ENCODE measurements around the gene AQP1. TPM values are rescaled to one million over a fixed set of nuclear protein-coding genes. Genes with fewer than 3 reads are reported as not detected.

Gene AQP1
- total RNA-seq, 2 experiments from 2014 or later = 0.23 TPM; not detected in 1

DNA sequence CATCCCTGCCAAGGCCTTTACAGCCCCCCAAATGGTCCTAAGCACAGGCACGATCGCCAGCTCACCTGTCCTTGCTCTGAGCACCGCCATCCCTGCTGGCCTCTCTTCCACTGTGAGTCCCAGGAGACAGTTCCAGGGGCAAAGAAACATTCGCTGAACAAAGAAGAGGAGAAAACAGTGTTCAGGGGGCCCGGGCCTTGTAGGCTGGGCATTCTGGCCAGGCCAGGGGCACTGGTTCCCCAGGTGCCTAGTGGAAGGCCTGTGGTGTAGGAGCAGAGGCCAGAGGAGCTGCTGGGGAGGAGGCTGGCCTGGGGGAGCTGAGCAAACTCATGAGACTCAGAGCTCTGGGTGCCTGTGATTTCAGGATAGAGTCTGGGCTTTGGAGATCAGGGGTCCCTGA, 22.6 kb downstream of the AQP1 start:
- H3K4me3 Mint-ChIP-seq = no peak overlapping the region
- CTCF ChIA-PET = interaction anchor here (1.0 kb wide), 1 partner anchor 189 kb away, joined by 4 read pairs; no protein-coding TSS in a partner anchor
- no peak for ATAC-seq

DNA sequence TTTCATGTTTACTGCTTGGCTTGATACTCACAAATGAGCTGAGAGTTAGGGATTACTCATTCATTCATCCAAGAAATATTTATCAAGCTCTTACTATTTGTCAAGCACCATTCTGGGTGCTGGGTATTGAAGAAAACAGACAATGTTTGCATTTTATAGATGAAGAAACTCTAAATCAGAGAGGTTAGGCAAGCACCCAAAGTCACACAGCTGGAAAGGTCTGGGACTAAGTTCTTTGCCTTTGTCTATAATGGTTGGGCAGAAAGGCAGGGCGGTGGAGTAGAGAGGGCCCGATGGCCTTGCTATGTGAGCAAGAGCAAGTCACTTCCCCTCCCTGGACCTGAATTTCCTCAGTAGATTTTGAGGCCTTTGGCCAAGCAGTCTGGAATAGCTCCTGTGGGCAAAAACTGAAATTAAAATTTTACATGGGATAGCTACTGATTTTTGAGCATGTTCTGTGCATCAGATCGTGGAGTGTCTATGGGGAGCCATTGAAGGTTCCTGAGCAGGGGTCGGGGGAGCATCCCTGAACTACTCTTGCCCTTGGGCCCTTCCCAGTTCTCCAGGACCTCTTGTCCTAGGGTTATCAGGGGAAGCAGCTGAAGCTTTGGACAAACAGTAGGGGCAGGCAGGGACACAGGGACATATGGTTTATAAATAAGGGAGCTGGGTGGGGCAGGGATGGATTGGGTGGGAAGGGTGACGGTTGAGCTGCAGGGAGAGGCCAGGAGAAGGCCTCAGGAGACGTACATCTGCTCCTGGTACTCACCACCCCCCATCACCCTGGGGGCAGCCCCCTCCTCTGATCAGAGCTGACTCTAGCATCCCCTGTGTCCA, 23.3 kb downstream of the AQP1 start:
- no peak overlapping the region for H3K27ac Mint-ChIP-seq
- ATAC-seq = no peak
- no peak for DNase-seq
- ChIA-PET POLR2A (no interaction called here), CTCF (no interaction called here)
- H3K9me3 Mint-ChIP-seq (ENCODE audit: insufficient read depth) = no peaks in the 10 kb centered on the region
- peaks cover 12% of the 10 kb centered on the region for H3K27me3 Mint-ChIP-seq (ENCODE audit: low read depth)
- no peak overlapping the region for H3K4me3 Mint-ChIP-seq
- H3K36me3 Mint-ChIP-seq (ENCODE audit: low read depth) = no peaks in the 10 kb centered on the region
- H3K4me1 Mint-ChIP-seq (ENCODE audit: low read depth) = no peaks in the 10 kb centered on the region

More for the DNA sequence above, 22.6 kb downstream of the AQP1 start:
- DNase-seq = no peak
- Mint-ChIP-seq H3K27ac (no peak overlapping the region), H3K36me3 (ENCODE audit: low read depth) (no peaks in the 10 kb centered on the region), H3K9me3 (ENCODE audit: insufficient read depth) (no peaks in the 10 kb centered on the region), H3K4me1 (ENCODE audit: low read depth) (no peaks in the 10 kb centered on the region), H3K27me3 (ENCODE audit: low read depth) (peaks cover 12% of the 10 kb centered on the region)
- POLR2A ChIA-PET = no interaction called here

DNA sequence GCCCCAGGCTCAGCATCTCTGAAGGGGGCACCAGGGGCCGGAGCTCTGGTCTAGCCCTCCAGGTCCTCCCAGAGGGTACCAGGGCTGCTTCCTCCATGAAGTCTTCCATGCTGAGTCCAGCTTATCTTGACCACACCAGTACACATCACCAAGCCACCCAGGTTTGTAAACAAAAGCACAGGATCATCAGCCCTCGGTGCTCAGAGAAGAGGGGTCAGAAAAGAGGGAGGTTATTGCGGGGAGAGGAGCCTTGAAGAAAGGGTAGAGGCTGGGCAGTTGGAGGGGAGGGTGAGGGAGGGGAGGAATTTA, 23.9 kb downstream of the AQP1 start:
- Mint-ChIP-seq H3K4me1 (ENCODE audit: low read depth) (no peaks in the 10 kb centered on the region), H3K4me3 (no peak overlapping the region), H3K27me3 (ENCODE audit: low read depth) (peaks cover 15% of the 10 kb centered on the region), H3K27ac (no peak overlapping the region), H3K9me3 (ENCODE audit: insufficient read depth) (no peaks in the 10 kb centered on the region), H3K36me3 (ENCODE audit: low read depth) (no peaks in the 10 kb centered on the region)
- ATAC-seq (no peak), DNase-seq (no peak)
- ChIA-PET POLR2A (no interaction called here), CTCF (no interaction called here)

DNA sequence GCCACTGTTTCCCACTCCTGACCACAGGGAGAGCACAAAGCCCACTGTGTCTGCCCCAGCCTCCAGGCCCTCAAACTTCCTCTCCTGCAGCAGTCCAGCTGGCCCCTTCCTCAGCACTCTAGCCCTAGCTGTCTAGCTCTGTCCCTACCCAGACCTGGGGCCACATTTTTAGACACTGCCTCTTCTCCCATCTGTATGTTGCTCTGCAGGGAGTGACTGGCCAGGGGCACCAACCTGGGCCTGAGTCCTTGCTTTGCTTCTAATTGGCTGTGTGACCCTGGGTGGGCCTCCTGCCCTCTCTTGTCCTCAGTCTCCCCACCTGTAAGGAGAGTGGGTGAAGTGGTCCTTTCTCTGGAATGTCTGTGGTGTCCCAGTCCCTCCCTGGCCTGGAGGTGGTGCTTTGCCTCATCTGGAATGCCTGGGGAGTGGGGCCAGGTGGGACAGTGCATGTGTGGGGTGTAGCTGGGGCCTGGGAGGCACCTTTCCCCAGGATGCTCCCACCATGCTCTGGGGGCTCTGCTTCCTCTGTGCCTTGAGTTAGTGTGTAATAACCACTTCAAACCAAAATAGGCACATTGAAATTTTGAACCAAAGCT, 25.1 kb downstream of the AQP1 start:
- no peak overlapping the region for H3K4me3 Mint-ChIP-seq
- H3K27me3 Mint-ChIP-seq (ENCODE audit: low read depth) = peaks cover 18% of the 10 kb centered on the region
- DNase-seq (no peak), ATAC-seq (no peak)
- H3K4me1 Mint-ChIP-seq (ENCODE audit: low read depth) = no peaks in the 10 kb centered on the region
- no peak overlapping the region for H3K27ac Mint-ChIP-seq
- no peaks in the 10 kb centered on the region for H3K9me3 Mint-ChIP-seq (ENCODE audit: insufficient read depth)
- H3K36me3 Mint-ChIP-seq (ENCODE audit: low read depth) = no peaks in the 10 kb centered on the region
- CTCF ChIA-PET = interaction anchor here (0.9 to 1.7 kb wide), 2 partner anchors 37 to 185 kb away, joined by 3 to 6 read pairs; no protein-coding TSS in a partner anchor
- POLR2A ChIA-PET = no interaction called here

DNA sequence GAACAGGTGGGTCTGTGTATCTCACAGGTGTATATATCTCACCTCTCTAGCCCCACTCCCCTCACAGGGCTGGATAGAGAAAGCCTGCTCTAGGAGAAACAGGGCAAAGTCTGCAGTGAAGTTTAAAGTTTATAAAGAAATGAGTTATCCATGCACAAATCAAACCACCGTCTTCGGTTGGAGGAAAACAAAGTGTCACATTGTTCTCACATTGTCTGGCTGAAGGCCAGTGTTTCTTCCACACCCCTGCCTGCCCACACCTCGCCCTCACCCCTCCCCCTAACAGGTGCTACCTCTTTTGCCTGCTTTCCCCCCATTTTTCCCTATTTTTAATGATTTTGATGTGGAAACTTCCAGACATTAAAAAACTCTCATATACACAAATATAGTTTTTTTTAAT, 25.8 kb downstream of the AQP1 start:
- DNase-seq (no peak), ATAC-seq (no peak)
- Mint-ChIP-seq H3K4me1 (ENCODE audit: low read depth) (no peaks in the 10 kb centered on the region), H3K4me3 (no peak overlapping the region), H3K27ac (no peak overlapping the region), H3K27me3 (ENCODE audit: low read depth) (peaks cover 20% of the 10 kb centered on the region), H3K9me3 (ENCODE audit: insufficient read depth) (no peaks in the 10 kb centered on the region), H3K36me3 (ENCODE audit: low read depth) (no peaks in the 10 kb centered on the region)
- POLR2A ChIA-PET = no interaction called here
- CTCF ChIA-PET = interaction anchor here (1.7 to 2.2 kb wide), 2 partner anchors 36 to 185 kb away, joined by 6 to 11 read pairs; no protein-coding TSS in a partner anchor

DNA sequence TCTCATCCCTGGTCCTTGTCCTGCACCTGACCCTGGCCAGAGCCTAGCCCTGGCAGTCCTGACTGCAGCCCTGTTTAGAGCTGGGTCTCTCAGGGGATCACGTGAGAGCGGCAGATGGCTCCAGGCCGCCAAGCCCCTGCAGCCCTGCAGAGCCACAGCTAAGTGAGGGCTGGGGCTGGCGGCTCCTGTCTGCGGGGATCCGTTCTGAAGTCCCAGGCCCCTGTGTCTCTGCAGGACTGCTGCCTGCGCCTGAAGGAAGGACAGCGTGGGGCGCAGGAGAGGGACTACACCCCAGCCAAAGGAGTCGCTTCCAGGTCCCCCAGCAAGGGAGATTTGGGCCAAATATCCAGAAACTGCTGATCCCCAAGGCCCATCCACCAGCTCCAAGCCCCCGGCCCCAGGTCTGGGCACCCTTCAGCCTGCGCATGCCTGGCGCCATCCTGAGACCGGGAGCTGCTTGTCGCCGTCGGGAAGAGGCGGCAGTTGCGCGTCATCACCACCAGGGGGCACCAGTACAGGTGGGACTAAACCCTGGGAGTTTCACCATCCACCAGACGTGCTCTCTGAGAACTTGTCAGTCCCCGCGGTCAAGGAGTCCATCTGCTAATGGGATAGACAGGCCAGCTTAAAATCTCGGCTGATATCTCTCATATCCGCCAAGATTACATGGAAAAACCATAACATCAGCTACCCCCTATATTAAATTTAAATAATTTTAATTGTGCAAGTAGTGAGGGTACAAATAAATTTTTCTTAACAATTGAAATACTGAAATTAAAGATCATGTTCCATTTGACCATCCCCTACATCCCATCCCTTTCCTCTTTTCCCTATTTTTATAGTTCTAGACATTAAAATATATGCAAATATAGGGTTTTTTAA, 27.0 kb downstream of the AQP1 start:
- H3K36me3 Mint-ChIP-seq (ENCODE audit: low read depth) = no peaks in the 10 kb centered on the region
- peaks cover 27% of the 10 kb centered on the region for H3K27me3 Mint-ChIP-seq (ENCODE audit: low read depth)
- no peak overlapping the region for H3K27ac Mint-ChIP-seq
- CTCF ChIA-PET = interaction anchor here (0.7 to 2.5 kb wide), 19 partner anchors 10 to 1443 kb away, joined by 3 to 54 read pairs (median 5); no protein-coding TSS in a partner anchor
- H3K4me3 Mint-ChIP-seq = no peak overlapping the region
- ATAC-seq = peak; percentile 81
- no peaks in the 10 kb centered on the region for H3K9me3 Mint-ChIP-seq (ENCODE audit: insufficient read depth)
- DNase-seq = peak; percentile 72
- POLR2A ChIA-PET = interaction anchor here (0.8 kb wide), 1 partner anchor 73 kb away, joined by 3 read pairs; no protein-coding TSS in a partner anchor
- no peaks in the 10 kb centered on the region for H3K4me1 Mint-ChIP-seq (ENCODE audit: low read depth)

DNA sequence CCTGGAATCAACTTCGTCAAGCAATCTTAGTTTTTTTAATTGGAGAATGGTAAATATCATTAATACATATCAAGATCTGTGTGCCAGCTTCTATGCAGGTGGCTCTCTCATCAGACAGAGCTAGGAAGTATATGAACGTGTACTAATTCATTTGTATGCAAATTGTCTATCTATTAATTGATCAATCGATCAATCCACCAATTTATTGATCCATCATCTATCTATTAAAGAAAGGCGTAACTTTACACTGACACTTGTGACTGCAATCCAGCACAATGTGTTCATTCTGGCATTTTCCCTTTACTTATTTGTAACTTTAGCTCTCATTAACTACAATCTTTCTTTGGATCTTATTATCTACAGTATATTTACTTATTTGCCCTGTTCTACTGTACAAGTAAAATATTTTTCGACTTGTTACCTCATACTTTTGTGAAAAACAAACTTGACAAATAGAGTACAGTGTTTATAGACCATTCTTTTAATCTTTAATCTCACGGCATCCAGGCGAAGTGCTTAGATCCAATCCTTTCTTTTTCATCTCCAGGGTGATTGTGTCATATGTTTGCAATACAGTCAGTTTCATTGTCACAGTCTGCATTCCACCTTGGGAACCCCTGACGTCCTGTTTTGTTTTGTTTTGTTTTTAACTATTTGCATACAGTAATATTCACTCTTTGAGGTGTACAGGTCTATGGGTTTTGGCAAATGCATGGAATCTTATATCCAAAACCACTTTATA, 30.1 kb downstream of the AQP1 start:
- CTCF ChIA-PET = interaction anchor here (1.4 kb wide), 1 partner anchor 42 kb away, joined by 4 read pairs; no protein-coding TSS in a partner anchor
- H3K27me3 Mint-ChIP-seq (ENCODE audit: low read depth) = peaks cover 34% of the 10 kb centered on the region

DNA sequence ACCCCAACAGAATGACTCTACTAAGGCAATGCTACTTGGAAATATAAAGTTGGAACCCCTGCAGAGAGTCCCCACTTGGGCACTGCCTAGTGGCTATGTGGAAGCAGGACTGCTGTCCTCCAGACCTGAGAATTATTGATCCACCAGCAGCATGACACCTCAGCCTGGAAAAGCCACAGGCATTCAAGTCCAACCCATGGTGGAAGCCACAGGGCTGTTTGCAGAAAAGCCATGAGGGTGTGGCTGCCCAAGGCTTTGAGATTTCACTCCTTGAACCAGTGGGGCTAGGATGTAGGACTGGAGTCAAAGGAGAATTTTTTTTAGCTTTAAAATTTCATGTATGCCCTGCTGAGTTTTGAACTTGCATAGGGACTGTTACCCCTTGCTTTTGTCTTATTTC, 38.5 kb downstream of the AQP1 start:
- ATAC-seq (no peak), DNase-seq (no peak)
- Mint-ChIP-seq H3K4me1 (ENCODE audit: low read depth) (no peaks in the 10 kb centered on the region), H3K4me3 (no peak overlapping the region), H3K36me3 (ENCODE audit: low read depth) (no peaks in the 10 kb centered on the region), H3K27ac (no peak overlapping the region), H3K27me3 (ENCODE audit: low read depth) (peaks cover 29% of the 10 kb centered on the region), H3K9me3 (ENCODE audit: insufficient read depth) (no peaks in the 10 kb centered on the region)
- CTCF ChIA-PET = no interaction called here
- POLR2A ChIA-PET = no interaction called here

More for the DNA sequence above, 30.1 kb downstream of the AQP1 start:
- POLR2A ChIA-PET = no interaction called here
- H3K4me1 Mint-ChIP-seq (ENCODE audit: low read depth) = no peaks in the 10 kb centered on the region
- no peaks in the 10 kb centered on the region for H3K36me3 Mint-ChIP-seq (ENCODE audit: low read depth)
- H3K27ac Mint-ChIP-seq = no peak overlapping the region
- H3K4me3 Mint-ChIP-seq = no peak overlapping the region
- DNase-seq (no peak), ATAC-seq (no peak)
- peaks cover 7% of the 10 kb centered on the region for H3K9me3 Mint-ChIP-seq (ENCODE audit: insufficient read depth)

DNA sequence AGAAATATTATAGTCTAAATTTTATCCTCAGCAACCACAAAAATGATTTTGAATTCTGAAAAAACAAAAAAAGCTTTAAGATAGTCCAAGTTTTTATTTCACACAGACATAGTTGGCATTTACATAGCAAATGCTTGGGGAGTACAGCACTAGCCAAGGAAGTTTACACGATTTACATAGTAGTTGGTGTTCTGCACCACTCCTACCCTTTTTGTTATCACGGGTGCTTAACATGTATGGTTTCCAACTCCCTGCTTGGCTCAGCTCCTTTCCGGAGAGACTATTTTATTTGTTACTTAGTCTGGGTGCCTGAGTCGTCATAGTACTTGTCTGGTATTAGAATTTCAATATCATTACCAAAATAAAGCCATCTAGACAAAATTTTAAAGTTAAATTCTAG, 43.3 kb downstream of the AQP1 start:
- POLR2A ChIA-PET = no interaction called here

DNA sequence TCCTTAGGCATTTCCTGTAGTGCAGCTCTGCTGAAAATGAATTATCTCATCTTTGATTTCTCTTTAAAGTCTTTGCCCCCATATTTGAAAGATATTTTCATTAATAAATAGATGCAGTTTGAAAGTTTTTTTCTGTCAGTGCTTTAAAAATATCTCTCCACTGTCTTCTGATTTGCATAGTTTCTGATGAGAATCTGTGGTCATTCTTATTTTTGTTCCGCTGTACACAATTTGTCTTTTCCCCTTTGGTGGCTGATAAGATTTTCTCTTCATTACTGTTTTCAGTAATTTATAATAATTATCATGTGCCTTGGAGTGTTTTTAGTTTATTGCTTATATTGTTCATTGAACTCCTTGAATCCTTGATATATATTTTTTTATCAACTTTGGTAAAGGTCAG, 45.1 kb downstream of the AQP1 start:
- DNase-seq (no peak), ATAC-seq (no peak)
- Mint-ChIP-seq H3K4me1 (ENCODE audit: low read depth) (no peaks in the 10 kb centered on the region), H3K9me3 (ENCODE audit: insufficient read depth) (no peaks in the 10 kb centered on the region), H3K27ac (no peak overlapping the region), H3K36me3 (ENCODE audit: low read depth) (no peaks in the 10 kb centered on the region), H3K4me3 (no peak overlapping the region), H3K27me3 (ENCODE audit: low read depth) (peaks cover 9% of the 10 kb centered on the region)
- ChIA-PET POLR2A (no interaction called here), CTCF (no interaction called here)

More for the DNA sequence above, 43.3 kb downstream of the AQP1 start:
- Mint-ChIP-seq H3K4me1 (ENCODE audit: low read depth) (no peaks in the 10 kb centered on the region), H3K4me3 (no peak overlapping the region), H3K27ac (no peak overlapping the region), H3K27me3 (ENCODE audit: low read depth) (peaks cover 21% of the 10 kb centered on the region), H3K36me3 (ENCODE audit: low read depth) (no peaks in the 10 kb centered on the region), H3K9me3 (ENCODE audit: insufficient read depth) (no peaks in the 10 kb centered on the region)
- DNase-seq (no peak), ATAC-seq (no peak)
- CTCF ChIA-PET = interaction anchor here (1.5 kb wide), 1 partner anchor 16 kb away, joined by 5 read pairs; no protein-coding TSS in a partner anchor

DNA sequence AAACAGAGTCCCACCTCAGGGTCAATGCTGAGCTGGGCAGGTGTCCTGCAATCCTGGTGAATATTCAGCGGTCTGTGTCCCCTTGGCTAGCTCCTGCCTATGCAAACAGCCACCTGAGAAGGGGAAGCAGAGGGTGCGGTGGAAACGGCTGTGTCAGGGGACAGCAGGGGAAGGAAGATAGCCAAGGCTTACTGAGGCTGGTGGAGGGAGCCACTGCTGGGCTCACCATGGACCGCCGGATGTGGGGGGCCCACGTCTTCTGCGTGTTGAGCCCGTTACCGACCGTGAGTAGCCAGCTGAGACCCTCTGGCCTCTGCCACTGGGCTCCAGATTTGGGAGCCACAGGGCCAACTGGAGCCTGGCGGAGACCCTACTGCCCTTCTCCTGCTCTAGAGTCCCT, 52.2 kb downstream of the AQP1 start, which contains the start of gene GHRHR:
Gene GHRHR (plus strand): TSS at position 112 of the 400 bp plus-strand sequence. CDS start 116 bp downstream, at position 228.
- Mint-ChIP-seq H3K36me3 (ENCODE audit: low read depth) (no peaks in the 10 kb centered on the region), H3K27ac (no peak within 1 kb of the TSS), H3K9me3 (ENCODE audit: insufficient read depth) (no peaks in the 10 kb centered on the region), H3K27me3 (ENCODE audit: low read depth) (peaks cover 7% of the 10 kb centered on the region), H3K4me1 (ENCODE audit: low read depth) (peaks cover 2% of the 10 kb centered on the region), H3K4me3 (no peak within 1 kb of the TSS)
- no peak for ATAC-seq
- POLR2A ChIA-PET = no interaction called here
- no peak for DNase-seq
- CTCF ChIA-PET = no interaction called here
